HG02763 (cell line): Measurements from ENCODE around the gene DOCK11.

Source experiments
- ATAC-seq: cut with Tn5 transposase; IDR thresholded peaks from one replicate; pipeline ENCODE4 v1.9.1; 2021; ENCODE audit warnings: mild to moderate bottlenecking, moderate library complexity; ENCODE audit not compliant: unreplicated experiment

DOCK11 gene

DNA sequence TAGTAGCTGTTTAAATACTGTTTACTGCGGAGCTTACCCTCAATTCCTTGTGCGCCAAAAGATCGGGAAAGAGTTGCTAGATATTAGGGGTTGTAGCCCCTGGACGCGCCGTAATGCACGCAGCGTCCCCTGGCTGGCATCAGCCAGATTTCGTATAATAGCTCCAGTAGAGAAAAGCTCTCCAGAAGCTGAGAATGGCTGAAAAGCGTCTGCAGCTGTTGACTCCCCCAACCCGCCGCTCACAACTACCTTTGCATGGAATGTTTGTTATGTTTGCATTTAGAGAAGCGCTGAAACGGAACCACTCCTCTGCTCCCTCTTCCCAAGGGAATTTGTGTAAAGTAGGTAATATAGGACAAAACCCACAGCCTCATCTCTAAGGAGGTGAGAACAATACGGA lies 3.7 kb downstream of the DOCK11 start:
- no peak for ATAC-seq

DNA sequence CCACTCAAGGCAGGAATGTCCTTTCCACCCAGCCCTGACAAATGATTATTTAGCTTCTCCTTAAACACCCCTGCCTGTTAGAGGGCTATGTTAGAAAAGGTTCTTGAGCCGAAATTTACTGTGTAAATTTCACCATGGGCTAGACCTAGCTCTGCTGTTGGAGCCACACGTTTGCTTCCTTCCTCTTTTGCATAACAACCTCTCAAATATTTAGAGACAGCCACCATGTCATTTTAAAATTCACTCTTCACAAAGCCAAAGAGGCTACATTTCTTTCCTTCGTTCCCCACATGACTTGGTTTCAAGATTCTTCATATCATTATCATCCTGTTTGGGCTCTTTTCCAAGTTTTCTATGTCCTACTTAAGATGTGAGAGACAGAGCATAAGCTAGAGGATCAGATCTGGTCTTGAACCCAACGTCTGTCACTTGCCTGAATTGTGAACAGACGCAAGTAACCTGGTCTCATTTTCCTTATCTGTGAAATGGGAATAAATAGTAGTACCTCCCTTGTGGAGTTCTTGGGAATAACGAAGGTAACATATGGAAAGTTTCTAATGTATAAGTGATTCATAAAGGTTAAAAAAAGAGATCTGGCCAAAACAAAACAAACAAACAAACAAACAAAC lies 6.7 kb downstream of the DOCK11 start:
- no peak for ATAC-seq

DNA sequence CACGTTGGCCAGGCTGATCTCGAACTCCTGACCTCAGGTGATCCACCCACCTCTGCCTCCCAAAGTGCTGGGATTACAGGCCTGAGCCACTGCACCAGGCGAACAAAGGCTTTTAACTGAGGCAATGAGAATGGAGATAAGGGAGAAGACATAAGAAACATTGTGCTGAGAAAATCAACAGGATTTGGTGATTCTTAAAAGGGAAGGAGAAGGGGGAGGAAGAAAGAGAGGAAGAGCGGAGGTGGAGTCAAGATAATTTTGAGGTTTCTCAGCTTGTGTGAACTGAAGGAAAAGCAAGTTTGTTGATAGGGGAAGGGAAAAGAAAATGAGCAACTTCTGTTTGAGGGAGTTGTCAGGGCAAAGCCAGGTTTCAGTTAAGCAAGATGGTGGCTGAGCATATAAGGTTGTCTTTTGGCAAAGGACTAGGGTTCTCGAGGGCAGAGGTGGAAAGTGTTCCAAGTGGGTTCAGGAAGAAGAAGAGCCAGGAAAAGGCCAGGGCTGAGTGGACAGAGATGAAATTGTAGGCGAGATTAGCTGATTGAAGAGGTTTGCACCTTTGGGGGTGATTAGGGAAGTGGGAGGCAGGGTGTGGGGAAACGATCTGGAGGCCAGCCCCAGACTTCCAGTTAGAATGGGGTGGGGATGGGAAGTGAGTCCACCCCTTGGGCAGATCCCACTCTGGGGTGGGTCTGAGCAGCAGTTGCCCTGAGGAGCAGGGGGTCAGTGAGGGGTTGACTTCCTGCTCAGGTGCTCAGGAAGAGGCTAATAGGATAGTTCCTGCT lies 7.8 kb downstream of the DOCK11 start:
- no peak for ATAC-seq

DNA sequence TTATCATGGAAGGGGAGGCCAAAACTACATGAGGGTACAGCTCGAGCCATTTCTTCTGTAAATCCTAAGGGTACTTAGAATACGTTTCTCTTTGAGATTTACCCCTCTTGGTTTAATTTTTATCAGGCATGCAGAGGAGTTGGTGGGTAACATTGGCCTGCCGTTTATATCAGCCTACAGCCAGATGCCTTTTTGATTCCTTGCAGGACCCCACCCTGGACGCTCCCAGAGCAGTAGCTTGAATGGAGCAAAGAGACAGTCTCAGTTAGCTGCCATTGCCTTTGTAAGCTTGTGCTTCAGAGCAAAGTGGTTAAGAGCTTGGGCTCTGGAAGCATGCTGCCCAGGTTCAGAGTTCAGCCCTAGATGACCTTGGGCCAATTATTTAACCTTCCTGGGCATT lies 9.0 kb downstream of the DOCK11 start:
- no peak for ATAC-seq

DNA sequence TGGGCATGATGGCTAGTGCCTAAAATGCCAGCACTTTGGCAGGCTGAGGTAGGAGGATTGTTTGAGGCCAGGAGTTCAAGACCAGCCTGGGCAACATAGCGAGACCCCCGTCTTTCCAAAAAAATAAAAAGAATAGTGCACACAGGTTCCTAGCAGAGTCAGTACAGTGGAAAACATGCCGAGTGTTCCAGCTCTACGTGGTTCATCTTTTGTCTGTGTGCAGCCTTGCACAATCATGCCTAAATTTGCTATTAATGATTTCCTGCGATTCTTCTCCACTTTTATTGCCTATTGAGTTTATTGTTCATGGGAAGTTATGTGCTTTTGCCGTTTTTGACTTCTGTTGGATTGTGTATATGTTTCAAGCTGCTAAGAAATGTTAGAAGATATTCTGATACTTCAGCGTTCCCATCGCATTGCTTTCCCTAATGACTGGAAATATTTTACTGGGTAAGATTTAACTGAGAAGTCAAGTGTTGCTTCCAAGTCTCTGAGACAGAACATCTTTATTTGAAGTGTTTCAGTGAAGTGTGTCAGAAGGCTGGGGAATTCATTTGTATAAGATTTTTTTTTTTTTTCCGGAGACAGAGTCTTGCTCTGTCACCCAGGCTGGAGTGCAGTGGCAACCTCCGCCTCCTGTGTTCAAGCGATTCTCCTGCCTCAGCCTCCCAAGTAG lies 11.3 kb downstream of the DOCK11 start:
- no peak for ATAC-seq

DNA sequence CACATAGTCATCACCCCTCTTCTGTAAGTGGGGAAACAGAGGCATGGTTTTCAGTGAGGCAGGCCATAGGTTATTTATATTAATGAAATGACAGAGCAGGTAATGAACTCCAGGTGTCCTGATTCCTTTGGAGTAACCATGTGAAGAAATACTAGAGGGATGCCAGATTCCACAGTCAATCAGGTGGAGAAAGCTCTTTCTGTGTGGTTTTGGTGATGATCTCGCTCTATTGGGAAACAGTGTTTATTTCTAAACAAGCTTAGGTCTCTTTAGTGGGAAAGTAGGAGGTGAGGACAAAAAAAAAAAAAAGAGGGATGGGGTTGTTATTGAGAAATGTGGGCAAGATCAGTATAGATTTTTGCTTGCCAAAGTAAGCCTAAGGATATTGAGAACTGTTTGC lies 12.2 kb downstream of the DOCK11 start:
- ATAC-seq: no peak

DNA sequence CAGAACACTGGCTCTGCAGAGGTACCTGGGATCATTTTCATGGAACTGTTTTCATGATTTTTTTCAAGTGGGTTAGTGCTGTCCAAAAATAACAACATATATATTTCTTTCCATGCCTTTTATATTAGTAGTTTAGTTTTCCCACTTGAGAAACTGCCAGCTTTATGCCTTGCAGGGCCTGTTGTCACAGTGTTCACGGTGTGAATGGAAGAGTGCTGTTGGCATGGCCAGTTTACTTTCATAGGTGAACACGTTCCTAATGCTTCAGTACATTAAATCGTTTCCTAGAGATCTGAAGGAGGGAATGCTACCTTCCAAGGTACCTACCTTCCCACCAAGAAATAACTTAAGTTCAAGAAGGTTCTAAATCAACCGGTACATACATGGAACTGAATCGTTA lies 12.6 kb downstream of the DOCK11 start:
- ATAC-seq: no peak

DNA sequence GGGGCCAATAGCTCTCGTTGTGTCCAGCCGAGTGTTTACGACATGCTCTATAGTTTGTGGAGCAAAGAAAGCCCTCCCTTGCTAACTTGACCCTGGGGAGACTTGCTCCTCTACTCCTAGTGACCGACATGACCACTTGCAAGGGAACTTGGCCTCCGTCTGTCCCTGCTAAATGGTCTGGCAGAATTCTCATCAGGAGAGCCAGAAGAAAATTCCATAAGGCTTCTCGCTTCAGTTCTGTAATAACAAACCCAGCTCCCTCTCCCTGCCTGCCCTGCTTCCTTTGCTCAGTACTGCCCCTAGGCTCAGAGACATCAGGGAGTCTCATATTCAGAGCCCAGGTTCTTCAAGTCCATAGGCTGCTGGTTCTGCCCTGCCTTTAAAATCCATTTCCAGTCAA lies 13.0 kb downstream of the DOCK11 start:
- ATAC-seq: no peak

DNA sequence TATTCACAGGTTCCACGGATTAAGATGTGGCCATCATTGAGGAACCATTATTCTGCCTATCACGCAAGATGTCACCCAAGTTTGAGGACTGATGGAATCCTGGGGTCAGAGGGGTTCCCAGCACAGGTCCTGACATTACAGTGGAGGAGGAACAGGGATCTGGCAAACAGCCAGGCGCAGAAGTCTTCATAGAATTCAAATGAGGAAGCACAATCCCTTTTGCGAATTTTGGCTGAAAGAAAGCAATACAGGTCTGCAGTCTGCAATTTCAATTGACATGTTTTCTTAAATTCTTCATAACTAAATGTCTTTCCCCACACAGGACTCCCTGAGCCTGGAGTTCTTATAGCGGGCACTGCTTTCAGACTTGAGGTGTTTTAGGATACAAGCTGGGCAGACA lies 14.5 kb downstream of the DOCK11 start:
- ATAC-seq: no peak

DNA sequence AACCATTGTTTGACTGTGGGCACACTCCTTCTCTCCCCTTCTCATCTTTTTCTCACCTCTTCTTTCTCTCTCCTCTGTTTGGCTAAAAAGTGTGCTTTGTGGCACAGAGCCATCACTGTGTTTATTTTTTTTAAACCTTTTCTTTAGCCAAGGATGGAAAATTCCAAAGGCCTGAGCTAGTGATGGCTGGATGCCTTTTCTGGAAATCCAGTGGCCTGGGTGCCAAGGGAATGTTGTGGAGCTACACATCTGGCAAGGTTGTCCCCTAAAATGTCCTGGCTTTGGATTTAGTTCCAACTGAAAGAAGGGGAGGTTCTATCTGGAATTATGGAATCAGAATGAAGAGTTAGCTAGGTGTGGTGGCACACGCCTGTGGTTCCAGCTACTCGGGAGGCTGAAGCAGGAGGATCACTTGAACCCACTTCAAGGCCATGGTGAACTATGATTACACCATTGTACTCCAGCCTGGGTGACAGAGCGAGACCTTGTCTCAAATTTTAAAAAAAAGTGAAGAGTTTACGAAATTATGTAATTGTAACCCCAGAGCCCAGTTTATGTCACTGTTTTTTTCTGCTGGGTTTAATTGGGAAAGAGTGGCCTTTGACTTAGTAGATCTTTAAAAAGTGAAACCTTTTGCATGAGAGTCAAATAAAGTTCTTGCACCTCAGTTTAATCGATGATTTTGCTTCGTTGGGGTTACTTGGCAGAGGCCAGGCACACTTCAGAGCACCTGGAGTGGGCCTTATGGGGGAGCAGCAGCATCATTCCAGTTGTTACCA lies 17.7 kb downstream of the DOCK11 start:
- ATAC-seq: no peak

DNA sequence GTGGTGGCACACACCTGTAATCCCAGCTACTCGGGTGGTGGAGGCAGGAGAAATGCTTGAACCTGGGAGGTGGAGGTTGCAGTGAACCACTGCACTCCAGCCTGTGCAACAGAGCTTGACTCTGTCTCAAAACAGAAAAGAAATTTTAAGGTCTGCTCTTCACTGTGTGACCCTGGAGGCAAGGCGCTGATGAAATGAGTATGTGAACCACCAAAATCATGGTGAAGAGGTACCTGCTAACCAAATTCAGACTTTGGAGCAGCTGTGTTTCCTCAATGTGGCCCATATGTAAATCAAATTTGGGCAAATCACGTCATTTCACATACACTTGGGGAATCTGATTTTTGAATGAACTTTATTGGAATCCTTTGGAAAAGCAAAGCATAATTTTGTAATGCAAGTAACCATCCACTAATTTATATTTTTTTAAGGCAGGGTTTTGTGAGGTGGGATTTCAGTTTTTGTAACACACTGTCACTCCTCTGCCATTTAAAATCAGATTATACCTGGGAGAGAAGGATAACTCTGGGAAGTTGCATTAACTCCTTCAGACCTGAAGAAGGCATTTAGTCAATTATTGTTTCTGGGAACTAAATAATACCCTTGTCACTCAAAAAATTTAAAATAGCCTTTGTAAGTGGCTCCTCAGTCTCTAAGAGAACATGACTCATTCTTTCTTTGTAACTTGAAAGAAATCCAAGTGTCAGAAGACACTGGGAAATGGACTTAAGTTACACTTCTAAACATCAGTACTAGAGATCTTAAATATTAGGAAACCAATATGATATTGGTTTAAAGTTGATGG lies 24.0 kb downstream of the DOCK11 start:
- no peak for ATAC-seq

DNA sequence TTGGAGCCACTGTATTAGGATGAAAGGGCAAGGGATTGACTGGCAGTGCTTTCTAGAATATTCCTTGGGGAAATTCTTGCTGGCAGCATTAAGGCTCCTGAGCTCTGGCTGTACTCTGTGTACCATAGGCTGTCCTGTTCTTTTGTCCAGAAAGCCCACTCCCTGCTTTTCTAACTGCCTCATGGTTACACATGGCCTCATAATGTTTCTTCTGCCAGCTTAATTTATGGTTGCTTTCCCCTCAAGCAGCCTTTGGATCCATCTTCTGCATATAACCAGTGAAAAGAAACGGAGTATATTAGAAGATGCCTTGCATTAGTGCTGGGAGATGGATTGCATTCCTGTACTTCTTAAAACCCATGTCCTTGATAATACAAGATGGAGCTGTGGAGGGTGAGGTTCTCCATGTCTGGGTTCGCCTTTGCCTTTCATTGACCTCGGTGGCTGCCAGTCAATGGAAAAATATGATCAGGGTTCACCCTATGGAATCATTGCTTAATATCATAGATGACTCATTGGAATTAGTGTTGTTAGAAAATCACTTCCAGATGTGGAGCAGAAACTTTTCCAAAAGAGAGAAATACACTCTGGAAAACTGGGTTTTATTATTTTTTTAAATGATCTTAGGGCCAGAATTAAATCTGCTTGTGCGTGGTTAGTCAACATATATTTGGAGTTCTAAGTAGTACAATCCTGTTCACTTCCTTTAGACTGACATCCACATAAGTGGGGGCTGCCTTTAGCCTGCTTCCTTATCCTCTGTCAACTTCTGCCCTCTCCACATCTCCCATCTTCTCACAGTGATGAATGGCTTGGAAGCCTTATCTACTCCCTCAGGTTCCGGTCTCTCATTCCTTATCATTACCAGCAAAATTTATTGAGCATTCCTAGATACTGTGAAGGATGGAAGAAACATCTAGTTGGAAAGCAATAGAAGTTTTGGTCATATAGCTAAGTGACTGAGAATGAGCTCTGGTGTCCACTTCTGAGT lies 24.9 kb downstream of the DOCK11 start:
- no peak for ATAC-seq

DNA sequence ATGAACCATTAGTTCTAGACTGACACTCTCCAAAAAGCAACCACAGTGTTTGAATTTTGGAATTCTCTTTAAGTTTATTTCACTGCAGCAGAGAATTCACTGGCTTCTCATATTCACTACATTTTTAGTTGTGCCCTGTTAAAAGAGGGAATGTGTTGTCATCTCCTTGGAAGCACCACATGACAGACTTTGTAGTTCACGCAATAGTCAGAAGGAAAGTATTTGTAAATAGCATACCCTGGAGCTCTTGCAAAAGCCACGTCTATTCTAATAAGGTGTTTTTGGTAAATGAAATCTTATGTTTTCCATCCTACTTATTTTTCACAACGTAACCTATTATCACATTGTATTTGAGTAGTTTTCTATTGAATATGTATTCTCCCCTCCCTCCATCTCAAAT lies 25.8 kb downstream of the DOCK11 start:
- no peak for ATAC-seq

DNA sequence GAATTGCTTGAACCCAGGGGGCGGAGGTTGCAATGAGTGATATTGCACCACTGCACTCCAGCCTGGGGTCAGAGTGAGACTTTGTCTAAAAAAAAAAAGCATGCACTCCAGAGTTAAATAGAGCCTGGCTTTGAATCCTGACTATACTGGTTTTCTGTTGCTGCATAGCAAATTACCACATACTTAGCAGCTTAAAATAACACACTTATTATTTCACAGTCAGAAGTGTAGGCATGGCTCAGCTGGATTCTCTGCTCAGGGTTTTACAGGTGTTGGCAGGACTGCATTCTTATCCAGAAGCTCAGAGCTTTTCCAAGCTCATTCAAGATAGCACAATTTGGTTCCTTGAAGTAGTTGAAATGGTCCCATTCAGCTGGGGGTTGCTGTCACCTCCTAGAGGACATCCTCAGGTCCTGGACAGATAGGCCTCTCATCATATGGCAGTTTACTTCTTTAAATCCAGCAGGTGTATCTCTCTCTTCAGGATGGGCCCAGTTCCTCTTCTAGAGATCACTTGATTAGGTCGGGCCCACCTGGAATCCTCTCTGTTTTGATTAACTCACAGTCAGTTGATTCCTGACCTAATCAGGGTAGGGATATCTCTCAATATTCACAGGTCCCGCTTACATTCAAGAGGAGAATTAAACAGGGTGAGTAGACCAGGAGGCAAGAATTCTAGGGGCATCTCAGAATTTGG lies 26.8 kb downstream of the DOCK11 start:
- ATAC-seq: no peak

DNA sequence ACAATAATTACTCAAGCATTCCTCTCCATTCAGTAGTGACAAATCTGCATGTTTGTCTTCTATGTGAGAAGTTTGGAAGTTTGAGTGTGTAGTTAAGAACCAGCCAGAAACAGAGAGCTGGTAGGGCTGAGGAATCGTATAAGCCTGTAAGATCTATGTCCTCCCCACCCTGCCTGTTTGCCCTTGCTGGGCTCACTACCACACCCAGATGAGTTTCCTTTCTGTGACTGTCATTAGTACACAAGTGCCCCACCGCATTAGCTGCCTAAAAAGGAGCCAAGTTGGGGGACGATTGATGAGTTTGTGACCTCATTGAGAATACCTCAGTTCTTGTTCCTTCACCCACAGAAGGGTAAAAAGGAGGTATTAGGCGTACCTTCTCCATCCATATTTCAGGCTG lies 28.3 kb downstream of the DOCK11 start:
- ATAC-seq: no peak

DNA sequence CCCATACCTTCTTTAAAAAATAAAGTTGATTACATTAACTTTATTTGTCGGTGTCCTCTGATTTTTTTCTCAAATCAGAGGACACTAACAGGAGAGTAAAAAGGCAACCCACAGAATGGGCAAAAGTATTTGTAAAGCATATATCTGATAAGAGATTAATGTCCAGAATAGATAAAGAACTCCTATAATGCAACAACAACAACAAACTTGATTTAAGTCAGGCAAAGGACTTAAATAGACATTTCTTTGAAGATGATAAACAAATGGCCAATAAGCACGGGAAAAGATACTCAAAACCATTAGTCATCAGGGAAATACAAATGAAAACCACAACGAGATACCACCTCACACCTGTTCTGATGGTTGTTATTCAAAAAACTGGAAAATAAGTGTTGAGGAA lies 28.7 kb downstream of the DOCK11 start:
- ATAC-seq: no peak

DNA sequence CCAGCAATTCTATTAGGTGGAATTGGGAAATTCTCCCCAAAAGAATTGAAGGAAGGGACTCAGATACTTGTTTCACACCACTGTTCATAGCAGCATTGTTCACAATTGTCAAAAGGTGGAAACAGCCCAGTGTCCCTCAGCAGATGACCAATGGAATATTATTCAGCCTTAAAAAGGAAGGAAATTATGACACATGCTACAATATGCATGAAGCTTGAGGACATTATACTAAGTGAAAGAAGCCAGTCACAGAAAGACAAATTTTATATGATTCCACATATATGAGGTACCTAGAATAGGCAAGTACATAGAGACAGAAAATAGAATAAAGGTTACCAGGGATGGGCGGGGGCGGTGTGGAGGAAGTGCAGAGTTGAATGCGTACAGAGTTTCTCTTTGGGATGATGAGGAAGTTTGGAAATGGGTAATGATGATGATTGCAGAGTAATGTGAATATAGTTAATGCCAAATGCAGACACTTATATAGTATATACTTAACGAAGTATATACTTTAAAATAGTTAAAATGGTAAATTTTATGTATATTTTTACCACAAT lies 29.6 kb downstream of the DOCK11 start:
- ATAC-seq: no peak

DNA sequence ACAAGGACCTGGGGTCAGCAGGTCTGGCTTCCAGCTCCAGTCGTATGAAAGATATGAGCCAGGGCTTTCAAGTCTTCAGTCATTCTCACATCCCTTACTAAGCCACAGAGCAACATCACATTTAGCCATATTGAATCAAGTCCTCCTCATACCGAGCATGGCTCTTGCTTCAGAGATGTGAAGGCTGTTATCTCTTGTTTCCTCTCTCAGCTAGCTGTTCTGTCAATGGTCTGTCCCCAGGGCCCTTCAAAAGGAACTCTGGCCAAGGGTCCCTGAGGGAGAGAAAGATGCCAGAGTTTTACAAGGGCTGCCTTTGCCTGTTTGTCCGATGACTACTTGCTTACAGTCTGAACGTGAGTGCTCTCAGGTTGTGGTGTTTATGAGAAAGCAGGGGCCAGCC lies 30.5 kb downstream of the DOCK11 start:
- ATAC-seq: no peak
